GM12892 (cell line): ENCODE measurements around the gene HIVEP3.

ENCODE experiments used
- POLR2A ChIP-seq: IDR thresholded peaks from 2 replicates; pipeline ENCODE4 v1.6.1; 2011; ENCODE audit warnings: low read depth, low read length, control low read depth
- POLR2AphosphoS5 ChIP-seq: IDR thresholded peaks from 2 replicates; pipeline ENCODE4 v1.6.1; 2011; ENCODE audit warnings: low read depth, low read length, control low read depth

DNA sequence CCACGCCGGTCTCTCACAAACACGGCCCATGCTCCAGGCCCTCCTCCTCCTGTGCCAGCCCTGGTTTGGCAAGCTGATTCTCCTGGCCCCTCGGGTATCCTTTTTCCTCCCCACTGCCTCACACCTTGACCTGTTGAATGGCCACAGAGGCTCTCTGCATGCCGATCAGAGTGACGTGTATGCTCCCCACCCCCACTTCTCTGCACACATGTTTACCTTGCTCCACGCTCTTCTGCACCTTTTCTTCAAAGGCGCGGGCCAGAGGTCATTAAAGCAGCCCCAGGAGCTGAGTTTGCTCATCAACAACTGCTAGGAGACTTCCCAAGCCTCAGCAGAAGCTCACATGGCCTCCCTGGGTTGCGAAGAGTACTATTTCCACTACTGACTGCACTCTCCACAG is 295.0 kb downstream of the HIVEP3 start:
- TF ChIP-seq POLR2A: no peak
- no peak for TF ChIP-seq POLR2AphosphoS5
